WTC11 (cell line): Measurements from ENCODE around the gene SLC7A8. TPM values are rescaled to one million over a fixed set of nuclear protein-coding genes. Genes with fewer than 3 reads are reported as not detected.

Experiments
- ATAC-seq: fragments of 200-7000 bp; cut with Tn5 transposase; 2 replicates; pipeline ENCODE4 v1.10.0; 2021; ENCODE audit warnings: mild to moderate bottlenecking, moderate library complexity
- CTCF ChIA-PET: fragments of 300-600 bp; sonication (Branson Sonifier 250); formaldehyde crosslinking; loops from one replicate; lab custom pipeline; 2021; ENCODE audit warnings: antibody characterized with exemption; lab: Charles Lee
- POLR2A ChIA-PET: fragments of 350-600 bp; sonication (Branson Sonifier 250); formaldehyde crosslinking; loops from one replicate; lab custom pipeline; 2021; ENCODE audit warnings: antibody characterized with exemption; lab: Charles Lee
- DNase-seq: peaks from one replicate; pipeline ENCODE4 v3.0.0; 2021; ENCODE audit warnings: low spot score
- H3K27ac Mint-ChIP-seq: 2 replicates; pipeline ENCODE4 v1.8.0; 2021; ENCODE audit warnings: mixed read lengths
- H3K27me3 Mint-ChIP-seq: 2 replicates; pipeline ENCODE4 v1.8.0; 2021; ENCODE audit warnings: low read depth, mild to moderate bottlenecking, moderate library complexity, mixed read lengths
- H3K36me3 Mint-ChIP-seq: 2 replicates; pipeline ENCODE4 v1.8.0; 2021; ENCODE audit warnings: mixed read lengths
- H3K4me1 Mint-ChIP-seq: 2 replicates; pipeline ENCODE4 v1.8.0; 2022; ENCODE audit warnings: mixed read lengths
- H3K4me3 Mint-ChIP-seq: 2 replicates; pipeline ENCODE4 v1.8.0; 2021; ENCODE audit warnings: mild to moderate bottlenecking, moderate library complexity, mixed read lengths
- H3K9me3 Mint-ChIP-seq: 2 replicates; pipeline ENCODE4 v1.8.0; 2021; ENCODE audit warnings: mixed read lengths
- AFF4 ChIP-seq: sonication (generic); formaldehyde crosslinking; IDR thresholded peaks from 2 replicates; pipeline ENCODE4 v1.8.1; 2023; ENCODE audit warnings: mild to moderate bottlenecking, missing genetic modification reagents, borderline replicate concordance
- AR ChIP-seq: fragments of 250-450 bp; sonication (Bioruptor Pico); IDR thresholded peaks from 2 replicates; pipeline ENCODE4 v1.9.0; 2021; ENCODE audit warnings: mild to moderate bottlenecking
- ARID4B ChIP-seq: sonication (generic); formaldehyde crosslinking; IDR thresholded peaks from 2 replicates; pipeline ENCODE4 v1.8.0; 2023; ENCODE audit warnings: missing genetic modification reagents, mild to moderate bottlenecking, borderline replicate concordance
- CREM ChIP-seq: sonication (generic); formaldehyde crosslinking; IDR thresholded peaks from 2 replicates; pipeline ENCODE4 v1.8.1; 2022; ENCODE audit warnings: mild to moderate bottlenecking, missing genetic modification reagents, moderate library complexity
- E2F5 ChIP-seq: sonication (generic); formaldehyde crosslinking; IDR thresholded peaks from 2 replicates; pipeline ENCODE4 v1.8.1; 2022; ENCODE audit warnings: mild to moderate bottlenecking, moderate library complexity, missing genetic modification reagents
- NFYB ChIP-seq: sonication (generic); formaldehyde crosslinking; conservative IDR thresholded peaks from 2 replicates; pipeline ENCODE4 v1.8.0; 2022; ENCODE audit warnings: low read depth, missing genetic modification reagents
- STAT6 ChIP-seq: sonication (generic); formaldehyde crosslinking; conservative IDR thresholded peaks from 2 replicates; pipeline ENCODE4 v1.8.1; 2023; ENCODE audit warnings: mild to moderate bottlenecking, low read depth, missing genetic modification reagents, moderate library complexity
- TEAD1 ChIP-seq: sonication (generic); formaldehyde crosslinking; IDR thresholded peaks from 2 replicates; pipeline ENCODE4 v1.8.0; 2022; ENCODE audit warnings: mild to moderate bottlenecking, missing genetic modification reagents
- TEAD4 ChIP-seq: sonication (generic); formaldehyde crosslinking; IDR thresholded peaks from 2 replicates; pipeline ENCODE4 v1.8.0; 2022; ENCODE audit warnings: mild to moderate bottlenecking, missing genetic modification reagents
- TP53 ChIP-seq: sonication (generic); formaldehyde crosslinking; IDR thresholded peaks from 2 replicates; pipeline ENCODE4 v1.8.1; 2023; ENCODE audit warnings: mild to moderate bottlenecking, missing genetic modification reagents
- USF1 ChIP-seq: sonication (generic); formaldehyde crosslinking; IDR thresholded peaks from 2 replicates; pipeline ENCODE4 v1.8.0; 2022; ENCODE audit warnings: mild to moderate bottlenecking, missing genetic modification reagents
- ZNF219 ChIP-seq: sonication (generic); formaldehyde crosslinking; IDR thresholded peaks from 2 replicates; pipeline ENCODE4 v1.8.0; 2023; ENCODE audit warnings: missing genetic modification reagents, mild to moderate bottlenecking, borderline replicate concordance
- ZNF423 ChIP-seq: fragments of 250-450 bp; sonication (Bioruptor Pico); IDR thresholded peaks from 2 replicates; pipeline ENCODE4 v2.1.2; 2022; ENCODE audit warnings: mild to moderate bottlenecking, moderate library complexity
- ZNF532 ChIP-seq: fragments of 250-450 bp; sonication (Bioruptor Pico); IDR thresholded peaks from 2 replicates; pipeline ENCODE4 v1.9.0; 2021; ENCODE audit warnings: mild to moderate bottlenecking, borderline replicate concordance
- total RNA-seq: library from RNA; stranded (reverse); gene quantifications from 3 replicates; pipeline ENCODE4 v1.2.3, GENCODE V29; 2021

The SLC7A8 gene
- total RNA-seq, 1 experiment from 2014 or later, result 207 TPM

- TF ChIP-seq ARID4B (CRISPR knock-in tag) (no peak), TEAD1 (no peak)
- TF ChIP-seq, all 79 proteins: peak for 0
Measured at GRCh38 chr14:23078692-23079116, 104.8 kb downstream of the SLC7A8 start (continued).

- POLR2A ChIA-PET, result interaction anchor here (2.1 kb wide), 1 partner anchor 17 kb away, joined by 7 read pairs; the partner anchor contains the start of genes ACIN1 and C14orf119
- H3K9me3 Mint-ChIP-seq, result no peaks in the 10 kb centered on the region
- no peak for ATAC-seq
- peaks cover 81% of the 10 kb centered on the region for H3K36me3 Mint-ChIP-seq
- no peak overlapping the region for H3K27ac Mint-ChIP-seq
- CTCF ChIA-PET, result interaction anchor here (0.6 to 2.9 kb wide), 14 partner anchors 9 to 243 kb away, joined by 3 to 52 read pairs (median 5); partner anchors contain the start of genes ACIN1, C14orf119, PABPN1 and PSMB11
- no peaks in the 10 kb centered on the region for H3K27me3 Mint-ChIP-seq
- peaks cover 2% of the 10 kb centered on the region; the same call in 1 of the 2 replicates for H3K4me1 Mint-ChIP-seq
- no peak overlapping the region for H3K4me3 Mint-ChIP-seq
- DNase-seq, result no peak
- no peak for TF ChIP-seq AFF4 (CRISPR knock-in tag)
- TF ChIP-seq ZNF423, result no peak
- TF ChIP-seq STAT6, result no peak
- TF ChIP-seq E2F5, result no peak
- TF ChIP-seq AR (CRISPR knock-in tag), result no peak
- TF ChIP-seq USF1, result no peak
- TF ChIP-seq ZNF219 (CRISPR knock-in tag), result no peak
- no peak for TF ChIP-seq TEAD4 (CRISPR knock-in tag)
- TF ChIP-seq TP53 (CRISPR knock-in tag), result no peak
- TF ChIP-seq NFYB (CRISPR knock-in tag), result no peak
- TF ChIP-seq ZNF532 (CRISPR knock-in tag), result no peak
- TF ChIP-seq CREM, result no peak
Measured at GRCh38 chr14:23077962-23078361, 105.5 kb downstream of the SLC7A8 start.
